Endothelial cell of umbilical vein (primary cell): ENCODE data around the gene SLC25A19.

ENCODE experiments used
- CTCF ChIP-seq, 2 donors: IDR thresholded peaks; 1 replicate in 1 of 2; 2 replicates in 1 of 2; pipeline ENCODE4 v1.5.1; 2011; ENCODE audit warnings: low read length in 2 of 2, mild to moderate bottlenecking in 2 of 2, moderate library complexity in 2 of 2, control low read depth in 1 of 2, inconsistent platforms in 1 of 2, low read depth in 1 of 2; ENCODE audit not compliant: insufficient read depth in 1 of 2; ENCODE audit errors: extremely low read depth in 1 of 2
- EZH2 ChIP-seq: IDR thresholded peaks from 2 replicates; pipeline ENCODE4 v1.6.1; 2012; ENCODE audit warnings: borderline replicate concordance, low read depth, mild to moderate bottlenecking, moderate library complexity, low read length, inconsistent platforms; ENCODE audit not compliant: severe bottlenecking
- POLR2A ChIP-seq: IDR thresholded peaks from 2 replicates; pipeline ENCODE4 v1.6.1; 2012; ENCODE audit warnings: low read depth, mild to moderate bottlenecking, control low read depth, low read length
- POLR2AphosphoS5 ChIP-seq: IDR thresholded peaks from 2 replicates; pipeline ENCODE4 v1.6.1; 2012; ENCODE audit warnings: low read depth, mild to moderate bottlenecking, control low read depth, low read length, moderate library complexity; ENCODE audit not compliant: insufficient read depth

- no peak for TF ChIP-seq CTCF (IDR thresholded peaks at IDR 0.05; ENCODE audit: extremely low read depth in 1 of 2, insufficient read depth in 1 of 2, low read depth in 1 of 2, low read length in 2 of 2)
- TF ChIP-seq POLR2AphosphoS5: no peak
- TF ChIP-seq POLR2A: no peak
- TF ChIP-seq EZH2: no peak
Observed at GRCh38 chr17:75242461-75243042, 46.7 kb downstream of the SLC25A19 start.
